Endodermal cell (in vitro differentiated cells): ENCODE data around the gene THEMIS2. TPM values are rescaled to one million over a fixed set of nuclear protein-coding genes. Genes with fewer than 3 reads are reported as not detected.
"Not testable (repeated sequence)": the region's sequence is repeated elsewhere in the genome, so short reads cannot be mapped to it uniquely, and the experiment has no call there.

Experiments
- DNase-seq: peaks from one replicate; pipeline ENCODE4 v3.0.0-alpha.2; 2017
- H3K27ac ChIP-seq: 2 replicates; pipeline ENCODE4 v1.5.1; 2013; ENCODE audit warnings: mild to moderate bottlenecking, low read depth, low read length, moderate library complexity
- H3K27me3 ChIP-seq: 2 replicates; pipeline ENCODE4 v1.6.1; 2013; ENCODE audit warnings: mild to moderate bottlenecking, low read length, moderate library complexity; ENCODE audit not compliant: insufficient read depth, control insufficient read depth, poor library complexity, severe bottlenecking
- H3K36me3 ChIP-seq: 2 replicates; pipeline ENCODE4 v1.7.0; 2013; ENCODE audit warnings: mild to moderate bottlenecking, low read length, moderate library complexity; ENCODE audit not compliant: control insufficient read depth, insufficient read depth
- H3K4me1 ChIP-seq: one replicate; pipeline ENCODE4 v1.7.0; 2013; ENCODE audit warnings: low read length; ENCODE audit not compliant: control insufficient read depth, insufficient read depth
- H3K4me3 ChIP-seq: 2 replicates; pipeline ENCODE4 v1.5.1; 2013; ENCODE audit warnings: mild to moderate bottlenecking, low read length, moderate library complexity
- H3K9ac ChIP-seq: 2 replicates; pipeline ENCODE4 v1.6.1; 2013; ENCODE audit warnings: mild to moderate bottlenecking, low read length, moderate library complexity; ENCODE audit not compliant: poor library complexity, severe bottlenecking; ENCODE audit errors: extremely low read depth
- H3K9me3 ChIP-seq: 2 replicates; pipeline ENCODE4 v1.6.1; 2013; ENCODE audit warnings: mild to moderate bottlenecking, low read length, moderate library complexity; ENCODE audit not compliant: control insufficient read depth
- H3K27ac Mint-ChIP-seq: 2 replicates; pipeline ENCODE4 v1.8.0; 2020; ENCODE audit warnings: mixed read lengths
- H3K27me3 Mint-ChIP-seq: 2 replicates; pipeline ENCODE4 v1.8.0; 2021; ENCODE audit warnings: mild to moderate bottlenecking, mixed read lengths; ENCODE audit not compliant: insufficient read depth
- H3K36me3 Mint-ChIP-seq: 2 replicates; pipeline ENCODE4 v1.8.0; 2020; ENCODE audit warnings: low read depth, mixed read lengths
- H3K4me1 Mint-ChIP-seq: 2 replicates; pipeline ENCODE4 v1.8.0; 2020; ENCODE audit warnings: mixed read lengths
- H3K4me3 Mint-ChIP-seq: 2 replicates; pipeline ENCODE4 v1.8.0; 2020; ENCODE audit warnings: mild to moderate bottlenecking, moderate library complexity, mixed read lengths
- H3K9me3 Mint-ChIP-seq: 2 replicates; pipeline ENCODE4 v1.8.0; 2020; ENCODE audit warnings: mild to moderate bottlenecking, mixed read lengths
- CTCF ChIP-seq: fragments of 200-600 bp; sonication (generic); conservative IDR thresholded peaks from 2 replicates; pipeline ENCODE4 v1.5.0; 2021; ENCODE audit warnings: antibody characterized with exemption, mild to moderate bottlenecking
- WGBS, 2 experiments: methylation state at CpG; one replicate each; pipeline versions ENCODE4 v1.1.5 to v1.1.7; 2013; ENCODE audit warnings: missing lambda C conversion rate in 2 of 2, mixed read lengths in 1 of 2; ENCODE audit not compliant: insufficient coverage in 1 of 2, insufficient read length in 1 of 2; 5-methylcytosine and 5-hydroxymethylcytosine counted together
- long read RNA-seq, 4 experiments: library from polyadenylated mRNA in 2 of 4; library from RNA in 1 of 4; library from capped mRNA in 1 of 4; stranded (forward) in 3 of 4; unstranded in 1 of 4; transcript quantifications; one replicate each; pipeline ENCODE4 v2.0.0, GENCODE V29; 2020 to 2021; ENCODE audit warnings: inconsistent platforms in 1 of 4
- polyA plus RNA-seq, 2 experiments: library from polyadenylated mRNA; stranded (reverse); fragments of 50-300 nt; gene quantifications; one replicate each; pipeline ENCODE4 v1.2.3, GENCODE V29; 2013
- total RNA-seq, 2 donors: library from RNA; stranded (reverse); fragmentation: NEBNext Ultra II Directional in 1 of 2; extraction: Animal tissue kit (Norgen Biotek cat#: 25700) in 1 of 2; gene quantifications; 2 replicates in 1 of 2; 3 replicates in 1 of 2; pipeline ENCODE4 v1.2.1, GENCODE V29; 2021

Gene THEMIS2
- 1 to 10 TPM; 8.5 to 8.8 TPM for total RNA-seq
- polyA plus RNA-seq (2013, experiment 1 of 2): 4.2 TPM
- 4.6 TPM for polyA plus RNA-seq (2013, experiment 2 of 2)
- long read RNA-seq, experiment 1, partial matches to known transcripts: 5 of 7 reads
- long read RNA-seq, experiment 1, other reads (novel, unspliced or antisense): 0 of 7 reads
- long read RNA-seq, experiment 2, transcript THEMIS2-204 (4 exons, 1,082 nt): minor isoform, 6 of 16 reads
- long read RNA-seq, experiment 2, transcript THEMIS2-202 (6 exons, 2,687 nt): major isoform, 8 of 16 reads
- long read RNA-seq, experiment 2, partial matches to known transcripts: 1 of 16 reads
- long read RNA-seq, experiment 2, other reads (novel, unspliced or antisense): 0 of 16 reads
- long read RNA-seq, experiment 3, transcript THEMIS2-202 (6 exons, 2,687 nt): major isoform, 29 of 41 reads
- long read RNA-seq, experiment 3, partial matches to known transcripts: 4 of 41 reads
- long read RNA-seq, experiment 3, other reads (novel, unspliced or antisense): 7 of 41 reads
- long read RNA-seq, experiment 4, partial matches to known transcripts: 2 of 8 reads
- long read RNA-seq, experiment 4, other reads (novel, unspliced or antisense): 3 of 8 reads

- peak within 1 kb of the TSS; percentile 44 for H3K9ac ChIP-seq
- peaks cover 4% of the 10 kb centered on the region for H3K4me1 Mint-ChIP-seq
- no peak for TF ChIP-seq CTCF
- peak within 1 kb of the TSS; percentile 1 for H3K27ac Mint-ChIP-seq
- H3K4me1 ChIP-seq: no peaks in the 10 kb centered on the region
- no peaks in the 10 kb centered on the region for H3K9me3 Mint-ChIP-seq
- peaks cover 2% of the 10 kb centered on the region for H3K36me3 Mint-ChIP-seq
- DNase-seq: peak; percentile 93
- H3K27me3 Mint-ChIP-seq: peaks cover 8% of the 10 kb centered on the region
- no peaks in the 10 kb centered on the region for H3K36me3 ChIP-seq
- H3K4me3 ChIP-seq: peak within 1 kb of the TSS; percentile 83
- H3K27ac ChIP-seq: no peak within 1 kb of the TSS
- WGBS, 2 experiments: 11 to 16% methylated on average over 17 to 53 of the region's 53 CpGs
- peak within 1 kb of the TSS; percentile 76 for H3K4me3 Mint-ChIP-seq
- H3K27me3 ChIP-seq: no peaks in the 10 kb centered on the region
- H3K9me3 ChIP-seq: no peaks in the 10 kb centered on the region
Measured at GRCh38 chr1:27872059-27872801, at the start of gene THEMIS2. TSS of gene THEMIS2 (plus strand) at chr1:27872544. CDS start at chr1:27872572, 28 bp downstream.

GRCh38 chr1:27823784-27824183 is 48.6 kb upstream of the THEMIS2 start:
- peak overlapping the region; percentile 39 for H3K27ac Mint-ChIP-seq
- WGBS, 2 experiments: 83 to 94% methylated on average over 2 to 4 of the region's 4 CpGs
- no peaks in the 10 kb centered on the region for H3K9me3 Mint-ChIP-seq
- no peak for DNase-seq
- H3K4me1 Mint-ChIP-seq: peaks cover 2% of the 10 kb centered on the region
- H3K36me3 ChIP-seq: peaks cover 52% of the 10 kb centered on the region
- no peak overlapping the region for H3K4me3 ChIP-seq
- H3K36me3 Mint-ChIP-seq: peaks cover 17% of the 10 kb centered on the region
- H3K4me3 Mint-ChIP-seq: no peak overlapping the region
- no peak for TF ChIP-seq CTCF
- H3K27me3 Mint-ChIP-seq: no peaks in the 10 kb centered on the region
- H3K9ac ChIP-seq: no peak overlapping the region
- H3K4me1 ChIP-seq: no peaks in the 10 kb centered on the region
- H3K27me3 ChIP-seq: no peaks in the 10 kb centered on the region
- H3K27ac ChIP-seq: no peak overlapping the region
- H3K9me3 ChIP-seq: no peaks in the 10 kb centered on the region

- Mint-ChIP-seq H3K36me3 (peaks cover 15% of the 10 kb centered on the region), H3K27ac (peak overlapping the region; percentile 39), H3K4me1 (peaks cover 2% of the 10 kb centered on the region), H3K4me3 (no peak overlapping the region), H3K27me3 (no peaks in the 10 kb centered on the region), H3K9me3 (no peaks in the 10 kb centered on the region)
- Histone ChIP-seq H3K4me3 (no peak overlapping the region), H3K27ac (no peak overlapping the region), H3K27me3 (no peaks in the 10 kb centered on the region), H3K9me3 (no peaks in the 10 kb centered on the region), H3K9ac (no peak overlapping the region), H3K4me1 (no peaks in the 10 kb centered on the region), H3K36me3 (peaks cover 46% of the 10 kb centered on the region)
- no peak for TF ChIP-seq CTCF
- WGBS, 2 experiments: 95 to 96% methylated on average over 3 to 4 of the region's 4 CpGs
- DNase-seq: no peak
Measured at GRCh38 chr1:27824411-27824810, 47.9 kb upstream of the THEMIS2 start.

- H3K27ac ChIP-seq, H3K9ac ChIP-seq, DNase-seq, H3K27me3 ChIP-seq, H3K9me3 ChIP-seq, H3K9me3 Mint-ChIP-seq, H3K4me1 ChIP-seq, H3K27me3 Mint-ChIP-seq: not testable (repeated sequence)
- peak overlapping the region; percentile 98 for H3K4me3 Mint-ChIP-seq
- H3K4me3 ChIP-seq: peak overlapping the region; percentile 94
- H3K27ac Mint-ChIP-seq: peak overlapping the region; percentile 74
- H3K36me3 Mint-ChIP-seq: peaks cover 14% of the 10 kb centered on the region
- WGBS, 2 experiments: 95 to 100% methylated on average over 1 to 3 of the region's 4 CpGs
- H3K36me3 ChIP-seq: peaks cover 22% of the 10 kb centered on the region
- H3K4me1 Mint-ChIP-seq: peaks cover 19% of the 10 kb centered on the region
Measured at GRCh38 chr1:27829339-27829960, 42.9 kb upstream of the THEMIS2 start.
